Activated CD4-positive, alpha-beta T cell treated with anti-CD3 and anti-CD28 coated beads for 1 hour (primary cell): ENCODE data around the gene VCX2.
"Not testable (repeated sequence)": the region's sequence is repeated elsewhere in the genome, so short reads cannot be mapped to it uniquely, and the experiment has no call there.

Experiments used
- DNase-seq: peaks from one replicate; pipeline ENCODE4 v3.0.0-alpha.2; 2020

The VCX2 gene

GRCh38 chrX:8171169-8171568, at the start of gene VCX2:
TSS of gene VCX2 (minus strand) at chrX:8171267. CDS start at chrX:8170643, 624 bp downstream.
- not testable (repeated sequence) for DNase-seq

GRCh38 chrX:8204943-8205342, 33.9 kb upstream of the VCX2 start:
- no peak for DNase-seq

GRCh38 chrX:8204169-8204935, 33.3 kb upstream of the VCX2 start:
- DNase-seq = no peak

- no peak for DNase-seq
Measured at GRCh38 chrX:8201896-8202331, 30.8 kb upstream of the VCX2 start.

GRCh38 chrX:8196776-8197175, 25.7 kb upstream of the VCX2 start:
- no peak for DNase-seq

GRCh38 chrX:8194216-8194615, 23.1 kb upstream of the VCX2 start:
- DNase-seq = no peak

- no peak for DNase-seq
Measured at GRCh38 chrX:8192276-8192675, 21.2 kb upstream of the VCX2 start.

- no peak for DNase-seq
Measured at GRCh38 chrX:8191022-8191421, 20.0 kb upstream of the VCX2 start.

- no peak for DNase-seq
Measured at GRCh38 chrX:8190341-8190830, 19.3 kb upstream of the VCX2 start.

- no peak for DNase-seq
Measured at GRCh38 chrX:8189096-8189830, 18.2 kb upstream of the VCX2 start.

GRCh38 chrX:8183346-8183745, 12.3 kb upstream of the VCX2 start:
- DNase-seq = no peak

- no peak for DNase-seq
Measured at GRCh38 chrX:8179656-8180055, 8.6 kb upstream of the VCX2 start.

GRCh38 chrX:8154011-8154410, 17.1 kb downstream of the VCX2 start:
- not testable (repeated sequence) for DNase-seq

GRCh38 chrX:8147226-8147625, 23.8 kb downstream of the VCX2 start:
- DNase-seq = no peak

- DNase-seq = no peak
Measured at GRCh38 chrX:8144925-8145324, 26.1 kb downstream of the VCX2 start.

GRCh38 chrX:8141896-8142295, 29.2 kb downstream of the VCX2 start:
- DNase-seq = no peak

GRCh38 chrX:8140986-8141744, 29.9 kb downstream of the VCX2 start:
- DNase-seq = no peak

- no peak for DNase-seq
Measured at GRCh38 chrX:8139716-8140115, 31.4 kb downstream of the VCX2 start.

GRCh38 chrX:8138252-8138651, 32.8 kb downstream of the VCX2 start:
- DNase-seq = no peak

- no peak for DNase-seq
Measured at GRCh38 chrX:8126648-8127047, 44.4 kb downstream of the VCX2 start.

GRCh38 chrX:8126092-8126491, 45.0 kb downstream of the VCX2 start:
- DNase-seq = no peak

- DNase-seq = no peak
Measured at GRCh38 chrX:8125566-8125965, 45.5 kb downstream of the VCX2 start.

- DNase-seq = no peak
Measured at GRCh38 chrX:8122538-8122937, 48.5 kb downstream of the VCX2 start.
